A673 (cell line): Measurements from ENCODE around the gene GOSR2.

Source experiments
- EZH2 ChIP-seq: fragments of 200-600 bp; sonication (generic); IDR thresholded peaks from 2 replicates; pipeline ENCODE4 v1.6.1; 2017; ENCODE audit warnings: borderline replicate concordance, low read depth, mild to moderate bottlenecking, mixed read lengths, antibody characterized with exemption, low read length; ENCODE audit not compliant: poor library complexity, severe bottlenecking
- TF ChIP-seq, protein P1 (sequence below): fragments of 300-800, 200-600 bp; sonication (generic); conservative IDR thresholded peaks from 2 replicates; pipeline ENCODE4 v1.5.1; 2017; ENCODE audit warnings: low read depth, mild to moderate bottlenecking, antibody characterized with exemption, low read length, moderate library complexity, mixed read lengths

DNA sequence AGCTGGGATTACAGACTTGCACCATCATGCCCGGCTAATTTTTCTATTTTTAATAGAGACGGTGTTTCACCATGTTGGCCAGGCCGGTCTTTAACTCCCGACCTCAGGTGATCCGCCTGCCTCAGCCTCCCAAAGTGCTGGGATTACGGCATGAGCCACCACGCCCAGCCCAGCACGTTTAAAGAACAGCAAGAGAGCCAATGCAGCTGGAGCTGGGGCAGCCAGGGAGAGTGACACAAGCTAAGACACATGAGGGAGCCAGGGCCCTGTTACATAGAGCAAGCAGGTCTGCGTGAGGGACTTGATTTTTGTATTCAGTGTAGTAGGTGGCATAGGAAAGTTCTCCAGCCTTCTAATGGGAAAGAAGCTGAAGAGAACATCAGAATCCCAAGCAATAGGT, 21.7 kb upstream of the GOSR2 start:
- TF ChIP-seq EZH2 = no peak
- TF ChIP-seq, protein P1, sequence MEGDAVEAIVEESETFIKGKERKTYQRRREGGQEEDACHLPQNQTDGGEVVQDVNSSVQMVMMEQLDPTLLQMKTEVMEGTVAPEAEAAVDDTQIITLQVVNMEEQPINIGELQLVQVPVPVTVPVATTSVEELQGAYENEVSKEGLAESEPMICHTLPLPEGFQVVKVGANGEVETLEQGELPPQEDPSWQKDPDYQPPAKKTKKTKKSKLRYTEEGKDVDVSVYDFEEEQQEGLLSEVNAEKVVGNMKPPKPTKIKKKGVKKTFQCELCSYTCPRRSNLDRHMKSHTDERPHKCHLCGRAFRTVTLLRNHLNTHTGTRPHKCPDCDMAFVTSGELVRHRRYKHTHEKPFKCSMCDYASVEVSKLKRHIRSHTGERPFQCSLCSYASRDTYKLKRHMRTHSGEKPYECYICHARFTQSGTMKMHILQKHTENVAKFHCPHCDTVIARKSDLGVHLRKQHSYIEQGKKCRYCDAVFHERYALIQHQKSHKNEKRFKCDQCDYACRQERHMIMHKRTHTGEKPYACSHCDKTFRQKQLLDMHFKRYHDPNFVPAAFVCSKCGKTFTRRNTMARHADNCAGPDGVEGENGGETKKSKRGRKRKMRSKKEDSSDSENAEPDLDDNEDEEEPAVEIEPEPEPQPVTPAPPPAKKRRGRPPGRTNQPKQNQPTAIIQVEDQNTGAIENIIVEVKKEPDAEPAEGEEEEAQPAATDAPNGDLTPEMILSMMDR = no peak
